GM23338 (cell line): ENCODE measurements around the gene TCP11. TPM values are rescaled to one million over a fixed set of nuclear protein-coding genes. Genes with fewer than 3 reads are reported as not detected.

ENCODE experiments used
- ATAC-seq: fragments of 200-7000 bp; cut with Tn5 transposase; 3 replicates; pipeline ENCODE4 v1.9.1; 2020
- DNase-seq: peaks from one replicate; pipeline ENCODE4 v3.0.0-alpha.2; 2015; ENCODE audit warnings: low spot score
- H2AFZ ChIP-seq: fragments of 200-600 bp; sonication (generic); 2 replicates; pipeline ENCODE4 v1.8.0; 2016; ENCODE audit warnings: antibody characterized with exemption, mild to moderate bottlenecking, moderate library complexity
- H3F3A ChIP-seq: fragments of 200-600 bp; sonication (generic); replicated peaks from 2 replicates; pipeline ENCODE4 v1.8.0; 2017; ENCODE audit warnings: antibody characterized with exemption, mixed run types, low read depth
- H3K27ac ChIP-seq: fragments of 200-600 bp; sonication (generic); 2 replicates; pipeline ENCODE4 v1.6.1; 2016; ENCODE audit warnings: low read depth
- H3K27me3 ChIP-seq: fragments of 200-600 bp; sonication (generic); 2 replicates; pipeline ENCODE4 v1.8.0; 2016; ENCODE audit warnings: mild to moderate bottlenecking, mixed run types, moderate library complexity; ENCODE audit not compliant: insufficient read depth
- H3K36me3 ChIP-seq: fragments of 200-600 bp; sonication (generic); 2 replicates; pipeline ENCODE4 v1.8.0; 2016; ENCODE audit warnings: mild to moderate bottlenecking; ENCODE audit not compliant: insufficient read depth
- H3K4me1 ChIP-seq: fragments of 200-600 bp; sonication (generic); 2 replicates; pipeline ENCODE4 v1.8.0; 2016; ENCODE audit warnings: mild to moderate bottlenecking, moderate library complexity; ENCODE audit not compliant: insufficient read depth
- H3K4me2 ChIP-seq: fragments of 200-600 bp; sonication (generic); 2 replicates; pipeline ENCODE4 v1.7.1; 2017; ENCODE audit warnings: mixed run types
- H3K4me3 ChIP-seq: fragments of 200-600 bp; sonication (generic); 2 replicates; pipeline ENCODE4 v1.6.1; 2016; ENCODE audit warnings: mixed run types
- H3K79me2 ChIP-seq: fragments of 200-600 bp; sonication (generic); replicated peaks from 2 replicates; pipeline ENCODE4 v1.8.0; 2017; ENCODE audit warnings: mild to moderate bottlenecking; ENCODE audit not compliant: insufficient read depth
- H3K9me2 ChIP-seq: fragments of 200-600 bp; sonication (generic); 2 replicates; pipeline ENCODE4 v1.8.0; 2017; ENCODE audit not compliant: insufficient read depth
- H4K20me1 ChIP-seq: fragments of 200-600 bp; sonication (generic); replicated peaks from 2 replicates; pipeline ENCODE4 v1.8.0; 2017; ENCODE audit warnings: mild to moderate bottlenecking; ENCODE audit not compliant: insufficient read depth
- H3K27ac Mint-ChIP-seq: 2 replicates; pipeline ENCODE4 v1.8.0; 2020; ENCODE audit warnings: inconsistent platforms, mild to moderate bottlenecking, moderate library complexity, mixed read lengths
- H3K27me3 Mint-ChIP-seq: 3 replicates; pipeline ENCODE4 v1.8.0; 2022; ENCODE audit warnings: low read depth, mild to moderate bottlenecking, moderate library complexity, mixed read lengths, inconsistent platforms; ENCODE audit not compliant: insufficient read depth, poor library complexity
- H3K36me3 Mint-ChIP-seq: 3 replicates; pipeline ENCODE4 v1.8.0; 2021; ENCODE audit warnings: low read depth, mild to moderate bottlenecking, inconsistent platforms, moderate library complexity, mixed read lengths
- H3K4me1 Mint-ChIP-seq: 3 replicates; pipeline ENCODE4 v1.8.0; 2020; ENCODE audit warnings: mild to moderate bottlenecking, inconsistent platforms, mixed read lengths
- H3K4me3 Mint-ChIP-seq: 3 replicates; pipeline ENCODE4 v1.8.0; 2021; ENCODE audit warnings: moderate library complexity, mild to moderate bottlenecking, inconsistent platforms, mixed read lengths
- H3K9me3 Mint-ChIP-seq: 3 replicates; pipeline ENCODE4 v1.8.0; 2020; ENCODE audit warnings: moderate library complexity, mild to moderate bottlenecking, inconsistent platforms, mixed read lengths
- ZNF331 ChIP-seq: fragments of 250-450 bp; sonication (Bioruptor Pico); IDR thresholded peaks from 2 replicates; pipeline ENCODE4 v1.5.0; 2020; ENCODE audit warnings: low read depth, mild to moderate bottlenecking, moderate library complexity
- ZNF462 ChIP-seq: fragments of 250-450 bp; sonication (Bioruptor Pico); IDR thresholded peaks from 2 replicates; pipeline ENCODE4 v1.5.0; 2020; ENCODE audit warnings: mild to moderate bottlenecking, moderate library complexity
- polyA plus RNA-seq: library from polyadenylated mRNA; unstranded; fragments of >200 nt; fragmentation: Nextera tagmentation; extraction: Ambion mirVana; gene quantifications from 2 replicates; pipeline ENCODE4 v1.2.1, GENCODE V29; 2016
- total RNA-seq: library from RNA; depleted of rRNA; stranded (reverse); fragments of >200 nt; shearing (Covaris generic); gene quantifications from 2 replicates; pipeline ENCODE4 v1.2.3, GENCODE V29; 2014

Gene TCP11
- total and polyA plus RNA-seq, 2 experiments from 2014 or later = not detected

GRCh38 chr6:35072698-35073055, 68.5 kb downstream of the TCP11 start (continued):
- no peak for TF ChIP-seq ZNF462 (CRISPR knock-in tag)

GRCh38 chr6:35072051-35072697, 69.0 kb downstream of the TCP11 start:
- TF ChIP-seq ZNF462 (CRISPR knock-in tag) = no peak
- TF ChIP-seq ZNF331 (CRISPR knock-in tag) = no peak
- Histone ChIP-seq H3K9me2 (no peaks in the 10 kb centered on the region), H3K4me3 (no peak overlapping the region), H3K79me2 (no peaks in the 10 kb centered on the region), H3K27ac (peak overlapping the region; percentile 65; the same call in 1 of the 2 replicates), H3K4me1 (peaks cover 26% of the 10 kb centered on the region), H2AFZ (no peak overlapping the region), H3K36me3 (no peaks in the 10 kb centered on the region), H3F3A (no peaks in the 10 kb centered on the region), H4K20me1 (no peaks in the 10 kb centered on the region), H3K27me3 (no peaks in the 10 kb centered on the region), H3K4me2 (0 out of 2 replicates have a peak overlapping the region, but pooled peaks have one; percentile 30)
- no peaks in the 10 kb centered on the region for H3K9me3 Mint-ChIP-seq
- H3K4me1 Mint-ChIP-seq = peaks cover 51% of the 10 kb centered on the region
- no peak for ATAC-seq
- no peak overlapping the region for H3K4me3 Mint-ChIP-seq
- DNase-seq = no peak
- peaks cover 16% of the 10 kb centered on the region for H3K27me3 Mint-ChIP-seq
- H3K36me3 Mint-ChIP-seq = peaks cover 9% of the 10 kb centered on the region; the same call in 2 of the 3 replicates
- peak overlapping the region; percentile 52; the same call in 1 of the 2 replicates for H3K27ac Mint-ChIP-seq
